ENCODE measurements around the gene PLEKHA6.

Gene PLEKHA6

GRCh38 chr1:204345438-204345841 lies 14.3 kb downstream of the PLEKHA6 start:
- no peak overlapping the region for H3K27ac ChIP-seq
- no peak for TF ChIP-seq CTCF (conservative IDR thresholded peaks at IDR 0.05)
- TF ChIP-seq ZFX (IDR thresholded peaks at IDR 0.05), result no peak

GRCh38 chr1:204344665-204345355 lies 14.9 kb downstream of the PLEKHA6 start:
- H3K27ac ChIP-seq, result no peak overlapping the region
- no peak for TF ChIP-seq ZFX (IDR thresholded peaks at IDR 0.05)
- TF ChIP-seq CTCF (conservative IDR thresholded peaks at IDR 0.05), result no peak

- no peak for TF ChIP-seq CTCF (conservative IDR thresholded peaks at IDR 0.05)
- TF ChIP-seq ZFX (IDR thresholded peaks at IDR 0.05), result no peak
Measured at GRCh38 chr1:204343802-204344201, 15.9 kb downstream of the PLEKHA6 start.

GRCh38 chr1:204343247-204343646 lies 16.5 kb downstream of the PLEKHA6 start:
- no peak for TF ChIP-seq ZFX (IDR thresholded peaks at IDR 0.05)
- TF ChIP-seq CTCF (conservative IDR thresholded peaks at IDR 0.05), result no peak
- no peak overlapping the region for H3K27ac ChIP-seq

More at GRCh38 chr1:204343802-204344201, 15.9 kb downstream of the PLEKHA6 start:
- no peak overlapping the region for H3K27ac ChIP-seq

- no peak overlapping the region for H3K27ac ChIP-seq
- TF ChIP-seq ZFX (IDR thresholded peaks at IDR 0.05), result no peak
- TF ChIP-seq CTCF (conservative IDR thresholded peaks at IDR 0.05), result no peak
Measured at GRCh38 chr1:204342310-204342709, 17.4 kb downstream of the PLEKHA6 start.

- no peak for TF ChIP-seq ZFX (IDR thresholded peaks at IDR 0.05)
- TF ChIP-seq CTCF (conservative IDR thresholded peaks at IDR 0.05), result no peak
- H3K27ac ChIP-seq, result no peak overlapping the region
Measured at GRCh38 chr1:204341380-204341779, 18.3 kb downstream of the PLEKHA6 start.

GRCh38 chr1:204340081-204340889 lies 19.4 kb downstream of the PLEKHA6 start:
- TF ChIP-seq CTCF (conservative IDR thresholded peaks at IDR 0.05), result no peak
- TF ChIP-seq ZFX (IDR thresholded peaks at IDR 0.05), result no peak
- H3K27ac ChIP-seq, result no peak overlapping the region
